HepG2 (cell line): Measurements from ENCODE around the gene MINAR2. TPM values are rescaled to one million over a fixed set of nuclear protein-coding genes. Genes with fewer than 3 reads are reported as not detected.

Experiments
- ATAC-seq: fragments of 200-7000 bp; cut with Tn5 transposase; 3 replicates; pipeline ENCODE4 v1.9.1; 2020; ENCODE audit warnings: mild to moderate bottlenecking, moderate library complexity
- BruUV-seq: library from RNA; stranded (reverse); fragments of 400-500 nt; replicated peaks from 2 replicates; lab custom pipeline; 2021; lab: Mats Ljungman, UMichigan
- CTCF ChIA-PET: fragments of 300-600 bp; formaldehyde crosslinking; extraction: SDS; loops from one replicate; lab custom pipeline; 2021; ENCODE audit warnings: low total read pairs, inconsistent platforms, low intra/inter-chr PET ratio; lab: Yijun Ruan, JAX
- POLR2A ChIA-PET: fragments of 350-600 bp; sonication (Branson Sonifier 250); formaldehyde crosslinking; loops from one replicate; lab custom pipeline; 2020; ENCODE audit warnings: antibody characterized with exemption, inconsistent platforms; lab: Yijun Ruan, JAX
- DNase-seq: peaks from one replicate; pipeline ENCODE4 v3.0.0-alpha.2; 2015; ENCODE audit warnings: low spot score
- FAIRE-seq: peaks from 3 replicates; lab custom pipeline; 2011; peaks lifted over from hg19 to GRCh38; lab: Jason Lieb, UNC
- H2AFZ ChIP-seq: one replicate; pipeline ENCODE4 v1.6.1; 2011; ENCODE audit warnings: low read length, inconsistent platforms
- H3K27ac ChIP-seq: fragments of 300-600 bp; 3 replicates; pipeline ENCODE4 v1.8.0; 2011; ENCODE audit warnings: mixed run types, mild to moderate bottlenecking, mixed read lengths, low read length, inconsistent platforms; ENCODE audit not compliant: insufficient read depth; ENCODE audit errors: extremely low read length
- H3K27me3 ChIP-seq, 2 experiments: fragments of 200-600 bp in 1 of 2; 2 replicates in 1 of 2; 3 replicates in 1 of 2; pipeline versions ENCODE4 v1.6.0 to v1.8.0; 2011; ENCODE audit warnings: low read length in 2 of 2, mild to moderate bottlenecking in 2 of 2, moderate library complexity in 2 of 2, inconsistent platforms in 1 of 2; ENCODE audit not compliant: insufficient read depth in 2 of 2, control insufficient read depth in 1 of 2
- H3K36me3 ChIP-seq, 2 experiments: fragments of 200-600 bp in 1 of 2; replicated peaks in 1 of 2; 2 replicates in 1 of 2; 3 replicates in 1 of 2; pipeline versions ENCODE4 v1.5.1 to v1.8.0; 2011; ENCODE audit warnings: low read length in 2 of 2, inconsistent platforms in 1 of 2; ENCODE audit not compliant: insufficient read depth in 2 of 2, control insufficient read depth in 1 of 2
- H3K4me1 ChIP-seq: 2 replicates; pipeline ENCODE4 v1.5.1; 2012; ENCODE audit warnings: low read length, inconsistent platforms; ENCODE audit not compliant: insufficient read depth
- H3K4me2 ChIP-seq: 2 replicates; pipeline ENCODE4 v1.6.0; 2011; ENCODE audit warnings: low read depth, low read length, inconsistent platforms
- H3K4me3 ChIP-seq, 3 experiments: fragments of 200-600 bp in 1 of 3; sonication (generic), shearing (Covaris generic) in 1 of 3; replicated peaks in 1 of 3; 2 replicates each; pipeline ENCODE4 v1.5.1; 2011 to 2016; ENCODE audit warnings: low read length in 3 of 3, inconsistent platforms in 2 of 3, low read depth in 2 of 3, mild to moderate bottlenecking in 2 of 3, control low read depth in 1 of 3, mixed read lengths in 1 of 3; ENCODE audit not compliant: insufficient read depth in 1 of 3
- H3K79me2 ChIP-seq: one replicate; pipeline ENCODE4 v1.6.1; 2011; ENCODE audit warnings: low read length, inconsistent platforms; ENCODE audit not compliant: insufficient read depth
- H3K9ac ChIP-seq: 2 replicates; pipeline ENCODE4 v1.6.0; 2011; ENCODE audit warnings: mild to moderate bottlenecking, low read depth, low read length, inconsistent platforms; ENCODE audit not compliant: insufficient read depth
- H3K9me3 ChIP-seq: 2 replicates; pipeline ENCODE4 v1.5.1; 2012; ENCODE audit warnings: mild to moderate bottlenecking, low read length
- H4K20me1 ChIP-seq: 2 replicates; pipeline ENCODE4 v1.6.0; 2011; ENCODE audit warnings: inconsistent platforms, mild to moderate bottlenecking, low read length, moderate library complexity; ENCODE audit not compliant: insufficient read depth
- AGO1 ChIP-seq: fragments of 200-400 bp; formaldehyde crosslinking; IDR thresholded peaks from 2 replicates; pipeline ENCODE4 v1.6.1; 2017; ENCODE audit warnings: mild to moderate bottlenecking, low read depth, low read length, moderate library complexity; ENCODE audit not compliant: poor library complexity, severe bottlenecking
- BRD4 ChIP-seq: sonication (generic); formaldehyde crosslinking; IDR thresholded peaks from 2 replicates; pipeline ENCODE4 v1.4.0; 2020; ENCODE audit warnings: missing genetic modification reagents
- CEBPB ChIP-seq: IDR thresholded peaks from 2 replicates; pipeline ENCODE4 v1.6.1; 2011; ENCODE audit warnings: low read depth, low read length, improper control_type of control experiment, borderline replicate concordance
- ETV5 ChIP-seq: IDR thresholded peaks from 2 replicates; pipeline ENCODE4 v1.6.1; 2018; ENCODE audit warnings: missing biosample characterization, missing genetic modification reagents, inconsistent platforms, borderline replicate concordance
- HES4 ChIP-seq: sonication (generic); formaldehyde crosslinking; IDR thresholded peaks from 2 replicates; pipeline ENCODE4 v1.9.0; 2021; ENCODE audit warnings: mild to moderate bottlenecking, missing genetic modification reagents, borderline replicate concordance
- KLF15 ChIP-seq: sonication (generic); formaldehyde crosslinking; IDR thresholded peaks from 2 replicates; pipeline ENCODE4 v1.8.1; 2023; ENCODE audit warnings: borderline replicate concordance, mild to moderate bottlenecking, inconsistent platforms, missing genetic modification reagents, mixed read lengths
- MED8 ChIP-seq: sonication (generic); formaldehyde crosslinking; IDR thresholded peaks from 2 replicates; pipeline ENCODE4 v1.8.1; 2023; ENCODE audit warnings: mild to moderate bottlenecking, missing genetic modification reagents; ENCODE audit not compliant: insufficient replicate concordance
- PHF8 ChIP-seq: sonication (generic); formaldehyde crosslinking; IDR thresholded peaks from 2 replicates; pipeline ENCODE4 v1.5.0; 2020; ENCODE audit warnings: missing genetic modification reagents
- RNF2 ChIP-seq: fragments of 450-650 bp; conservative IDR thresholded peaks from 2 replicates; pipeline ENCODE4 v1.6.1; 2016; ENCODE audit warnings: low read depth
- SAP130 ChIP-seq: IDR thresholded peaks from 2 replicates; pipeline ENCODE4 v1.6.1; 2016; ENCODE audit warnings: low read depth
- SRY ChIP-seq: sonication (generic); formaldehyde crosslinking; IDR thresholded peaks from 2 replicates; pipeline ENCODE4 v1.8.0; 2022; ENCODE audit warnings: mild to moderate bottlenecking, missing genetic modification reagents
- ZFP36 ChIP-seq: fragments of 150-350 bp; IDR thresholded peaks from 2 replicates; pipeline ENCODE4 v1.6.1; 2018; ENCODE audit warnings: borderline replicate concordance, low read length, low read depth; ENCODE audit not compliant: partially characterized antibody
- ZNF263 ChIP-seq: sonication (generic); formaldehyde crosslinking; IDR thresholded peaks from 2 replicates; pipeline ENCODE4 v1.4.0; 2020; ENCODE audit warnings: missing genetic modification reagents
- ZNF850 ChIP-seq: sonication (generic); formaldehyde crosslinking; conservative IDR thresholded peaks from 2 replicates; pipeline ENCODE4 v1.9.0; 2021; ENCODE audit warnings: mild to moderate bottlenecking, missing genetic modification reagents
- WGBS: methylation state at CpG from one replicate; pipeline ENCODE4 v1.1.6; 2017; ENCODE audit warnings: low lambda C conversion rate; 5-methylcytosine and 5-hydroxymethylcytosine counted together
- in situ Hi-C: cut with HindIII; loops from 2 replicates; pipeline ENCODE4 v1.10.0; 2017; ENCODE audit warnings: low pct_unique_long_range_greater_than_20kb; ENCODE audit not compliant: extremely low pct_ligation_motif_present
- intact Hi-C: fragments of 100-400 bp; cut with micrococcal nuclease; formaldehyde crosslinking; loops from one replicate; pipeline ENCODE4 v1.10.0; 2022; ENCODE audit not compliant: unreplicated experiment
- polyA plus RNA-seq, 8 experiments: library from polyadenylated mRNA; depleted of rRNA in 3 of 8; stranded (reverse) in 7 of 8; unstranded in 1 of 8; fragments of >200 nt; fragmentation: Illumina TruSeq in 4 of 8; extraction: Trizol in 4 of 8; gene quantifications; 2 replicates each; pipeline versions ENCODE4 v1.2.1 to v1.2.3, GENCODE V29; 2011 to 2016; ENCODE audit warnings: low read depth in 4 of 8, missing spikeins in 1 of 8, mixed read lengths in 1 of 8; ENCODE audit not compliant: insufficient read depth in 1 of 8
- total RNA-seq, 5 experiments: library from RNA; depleted of rRNA; stranded (reverse); fragments of >200 nt; fragmentation: Illumina TruSeq; extraction: Trizol; gene quantifications; 2 replicates each; pipeline ENCODE4 v1.2.3, GENCODE V29; 2016; ENCODE audit warnings: low read depth in 1 of 5

The MINAR2 gene
- total and polyA plus RNA-seq, 2 of the 13 experiments (the other 11 are each of a cell fraction or from before 2014, with no cell fraction given): not detected

GRCh38 chr5:129745997-129746396, 1.9 kb upstream of the MINAR2 start:
- no TSS peak for BruUV-seq

GRCh38 chr5:129746876-129747275, 1.0 kb upstream of the MINAR2 start:
- no TSS peak for BruUV-seq
- H3K79me2 ChIP-seq: no peaks in the 10 kb centered on the region
- no peaks in the 10 kb centered on the region for H3K4me1 ChIP-seq
- WGBS: 30% methylated on average over 2 of the region's 2 CpGs
- POLR2A ChIA-PET: no interaction called here
- FAIRE-seq (no peak), DNase-seq (no peak), ATAC-seq (no peak)
- intact Hi-C loops (no loop called here), in situ Hi-C loops (no loop called here)
- no peak overlapping the region for H3K27ac ChIP-seq
- CTCF ChIA-PET: no interaction called here
- TF ChIP-seq ZNF850 (CRISPR knock-in tag): no peak
- no peak for TF ChIP-seq PHF8 (CRISPR knock-in tag)
- no peak for TF ChIP-seq ETV5 (CRISPR knock-in tag)
- no peak for TF ChIP-seq BRD4 (CRISPR knock-in tag)
- no peak for TF ChIP-seq MED8 (CRISPR knock-in tag)
- no peak for TF ChIP-seq AGO1
- H3K4me2 ChIP-seq: no peak overlapping the region
- no peaks in the 10 kb centered on the region for H3K27me3 ChIP-seq
- no peak overlapping the region for H3K9ac ChIP-seq
- no peaks in the 10 kb centered on the region for H4K20me1 ChIP-seq
- H2AFZ ChIP-seq: no peak overlapping the region
- no peaks in the 10 kb centered on the region for H3K9me3 ChIP-seq
- H3K4me3 ChIP-seq: no peak overlapping the region
- H3K36me3 ChIP-seq: no peaks in the 10 kb centered on the region

More at GRCh38 chr5:129745997-129746396, 1.9 kb upstream of the MINAR2 start:
- H3K4me3 ChIP-seq: no peak overlapping the region
- FAIRE-seq (no peak), DNase-seq (no peak), ATAC-seq (no peak)
- TF ChIP-seq RNF2: no peak
- no peak for TF ChIP-seq SRY (CRISPR knock-in tag)
- TF ChIP-seq KLF15: no peak
- TF ChIP-seq CEBPB: peak; percentile 65
- no peak for TF ChIP-seq ZFP36
- TF ChIP-seq SAP130: no peak
- no peak for TF ChIP-seq HES4 (CRISPR knock-in tag)
- no peak for TF ChIP-seq ZNF263
- H3K4me2 ChIP-seq: no peak overlapping the region
- no peaks in the 10 kb centered on the region for H4K20me1 ChIP-seq
- H3K27ac ChIP-seq: no peak overlapping the region
- no peak overlapping the region for H2AFZ ChIP-seq
- intact Hi-C loops (no loop called here), in situ Hi-C loops (no loop called here)
- H3K4me1 ChIP-seq: no peaks in the 10 kb centered on the region
- POLR2A ChIA-PET: no interaction called here
- no peaks in the 10 kb centered on the region for H3K9me3 ChIP-seq
- H3K36me3 ChIP-seq: no peaks in the 10 kb centered on the region
- H3K27me3 ChIP-seq: no peaks in the 10 kb centered on the region
- CTCF ChIA-PET: no interaction called here
- no peaks in the 10 kb centered on the region for H3K79me2 ChIP-seq
- H3K9ac ChIP-seq: no peak overlapping the region
- 3% methylated on average over 4 of the region's 4 CpGs for WGBS
